ENCODE data around the gene NEDD4. TPM values are rescaled to one million over a fixed set of nuclear protein-coding genes. Genes with fewer than 3 reads are reported as not detected.

The NEDD4 gene
- polyA plus RNA-seq, 1 of the 3 experiments (the other 2 are of a cell fraction), result 12.9 TPM

- Histone ChIP-seq H3K36me3 (replicated peaks in 1 of 2; ENCODE audit: control insufficient read depth in 1 of 2, insufficient read depth in 2 of 2, low read length in 1 of 2) (peaks cover 0 to 26% of the 10 kb centered on the region in 2 experiments), H3K27me3 (ENCODE audit: insufficient read depth) (no peaks in the 10 kb centered on the region), H3K9me3 (no peaks in the 10 kb centered on the region), H2AFZ (ENCODE audit: low read depth) (no peak overlapping the region), H3K4me2 (no peak overlapping the region), H3F3A (replicated peaks; ENCODE audit: insufficient read depth) (no peaks in the 10 kb centered on the region), H3K4me3 (ENCODE audit: low read depth in 2 of 2, low read length in 1 of 2) (no peak overlapping the region), H3K9me2 (no peaks in the 10 kb centered on the region), H3K79me2 (ENCODE audit: insufficient read depth) (peaks cover 38% of the 10 kb centered on the region), H3K9ac (no peak overlapping the region), H3K27ac (ENCODE audit: low read depth in 2 of 2, low read length in 1 of 2) (no peak overlapping the region), H4K20me1 (ENCODE audit: insufficient read depth) (no peaks in the 10 kb centered on the region), H3K4me1 (ENCODE audit: control insufficient read depth in 1 of 2, insufficient read depth in 2 of 2, low read depth in 1 of 2, low read length in 1 of 2) (no peaks in the 10 kb centered on the region)
- CTCF ChIA-PET, result no interaction called here
- 86% methylated on average over 3 of the region's 3 CpGs for WGBS (ENCODE audit: low lambda C conversion rate)
- no peak for DNase-seq
- TF ChIP-seq CHD2 (IDR thresholded peaks at IDR 0.05; ENCODE audit: low read length, partially characterized antibody) (no peak), MXI1 (IDR thresholded peaks at IDR 0.05; ENCODE audit: low read depth, low read length) (no peak), MAX (IDR thresholded peaks at IDR 0.05; ENCODE audit: low read depth) (no peak), IRF3 (IDR thresholded peaks at IDR 0.05; ENCODE audit: low read depth, low read length) (no peak), SIN3A (IDR thresholded peaks at IDR 0.05; ENCODE audit: borderline replicate concordance, low read depth, low read length) (no peak), RAD21 (IDR thresholded peaks at IDR 0.05; ENCODE audit: low read length) (no peak), JUND (IDR thresholded peaks at IDR 0.05) (no peak), POLR2AphosphoS5 (IDR thresholded peaks at IDR 0.05; ENCODE audit: low read depth, low read length) (no peak), FOXM1 (IDR thresholded peaks at IDR 0.05; ENCODE audit: low read depth) (no peak), REST (IDR thresholded peaks at IDR 0.05; ENCODE audit: low read depth, low read length) (no peak), YY1 (IDR thresholded peaks at IDR 0.05; ENCODE audit: low read depth) (no peak), GABPA (IDR thresholded peaks at IDR 0.05; ENCODE audit: low read depth) (no peak), TEAD4 (IDR thresholded peaks at IDR 0.05; ENCODE audit: borderline replicate concordance, insufficient read depth) (no peak), EZH2phosphoT487 (IDR thresholded peaks at IDR 0.05; ENCODE audit: borderline replicate concordance, low read depth) (no peak), GATA2 (CRISPR knock-in tag; IDR thresholded peaks at IDR 0.05) (no peak), ZBTB33 (IDR thresholded peaks at IDR 0.05; ENCODE audit: borderline replicate concordance, low read depth) (no peak), NFIC (IDR thresholded peaks at IDR 0.05; ENCODE audit: borderline replicate concordance) (no peak)
- POLR2A ChIA-PET, result no interaction called here
Observed at GRCh38 chr15:55965091-55965490, 28.3 kb downstream of the NEDD4 start.
